Epidermal melanocyte (primary cell): Measurements from ENCODE around the gene PDSS1.

Experiments
- DNase-seq: peaks from one replicate; pipeline ENCODE4 v3.0.0; 2011; ENCODE audit warnings: low spot score; ENCODE audit not compliant: insufficient read length

Gene PDSS1

DNA sequence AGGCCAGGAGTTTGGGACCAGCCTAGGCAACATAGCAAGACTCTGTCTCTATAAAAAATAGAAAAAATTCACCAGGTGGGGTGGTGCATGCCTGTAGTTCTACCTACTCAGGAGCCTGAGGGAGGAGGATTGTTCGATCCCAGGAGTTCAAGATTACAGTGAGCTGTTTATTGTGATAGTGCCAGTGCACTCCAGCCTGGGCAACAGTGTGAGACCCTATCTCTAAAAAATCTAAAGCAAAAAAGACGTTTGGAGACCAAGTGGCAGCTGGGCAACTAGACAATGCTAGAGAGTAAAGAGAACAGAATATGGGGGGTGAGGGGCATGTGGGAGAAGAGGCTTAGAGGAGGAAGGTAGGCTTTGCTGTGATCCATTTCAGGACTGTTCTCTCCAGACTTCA lies 1.4 kb downstream of the PDSS1 start:
- DNase-seq = no peak

DNA sequence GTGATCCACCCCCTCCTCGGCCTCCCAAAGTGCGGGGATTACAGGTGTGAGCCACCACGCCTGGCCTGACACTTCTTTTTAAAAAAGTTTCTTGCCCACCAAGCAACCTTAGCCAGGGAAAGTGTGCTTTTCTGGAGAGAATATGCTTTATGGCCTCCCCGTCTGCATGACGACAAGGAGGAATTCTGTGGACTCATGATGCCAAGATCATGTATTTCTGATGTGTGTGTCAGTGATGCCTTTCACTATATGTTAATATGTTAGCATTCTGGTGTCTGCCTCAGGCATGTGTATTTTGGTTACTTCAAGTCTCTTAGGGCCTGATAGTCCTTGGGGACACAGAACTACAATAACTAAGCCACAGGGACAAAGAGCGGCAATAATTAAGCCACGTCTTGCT lies 2.1 kb downstream of the PDSS1 start:
- DNase-seq = no peak

DNA sequence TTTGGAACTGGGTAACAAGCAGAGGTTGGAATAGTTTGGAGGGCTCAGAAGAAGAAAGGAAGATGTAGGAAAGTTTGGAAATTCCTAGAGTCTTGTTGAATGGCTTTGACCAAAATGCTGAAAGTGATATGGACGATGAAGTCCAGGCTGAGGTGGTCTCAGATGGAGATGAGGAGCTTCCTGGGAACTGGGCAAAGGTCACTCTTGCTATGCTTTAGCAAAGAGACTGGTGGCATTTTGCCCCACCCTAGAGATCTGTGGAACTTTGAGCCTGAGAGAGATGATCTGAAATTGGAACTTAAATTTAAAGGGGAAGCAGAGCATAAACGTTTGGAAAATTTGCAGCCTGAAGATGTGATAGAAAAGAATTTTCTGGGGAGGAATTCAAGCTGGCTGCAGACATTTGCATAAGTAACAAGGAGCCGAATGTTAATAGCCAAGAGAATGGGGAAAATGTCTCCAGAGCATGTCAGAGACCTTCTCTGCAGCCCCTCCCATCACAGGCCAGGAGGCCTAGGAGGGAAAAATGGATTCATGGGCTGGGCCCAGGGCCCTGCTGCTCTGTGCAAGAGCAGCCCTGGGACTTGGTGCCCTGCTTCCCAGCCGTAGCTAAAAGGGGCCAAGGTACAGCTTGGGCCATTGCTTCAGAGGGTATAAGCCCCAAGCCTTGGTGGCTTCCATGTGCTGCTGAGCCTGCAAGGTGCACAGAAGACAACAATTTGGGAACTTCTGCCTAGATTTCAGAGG lies 3.6 kb downstream of the PDSS1 start:
- no peak for DNase-seq

DNA sequence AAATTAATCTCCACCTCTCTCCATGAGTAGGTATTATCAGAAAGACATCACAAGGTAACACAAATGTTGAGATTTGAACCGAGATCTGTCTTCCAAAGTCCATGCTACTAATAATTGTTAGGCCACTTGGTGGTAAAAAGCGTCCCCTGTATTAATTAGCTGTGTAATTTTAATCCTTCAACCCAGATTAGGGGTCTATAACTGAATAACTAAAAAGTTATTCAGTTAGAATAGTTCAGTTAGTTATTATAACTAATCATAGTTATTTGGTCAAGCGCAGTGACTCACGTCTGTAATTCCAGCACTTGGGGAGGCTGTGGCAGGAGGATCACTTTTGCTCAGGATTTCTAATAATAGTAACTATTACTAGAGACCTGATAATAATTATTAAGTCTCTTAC lies 5.6 kb downstream of the PDSS1 start:
- DNase-seq = no peak

DNA sequence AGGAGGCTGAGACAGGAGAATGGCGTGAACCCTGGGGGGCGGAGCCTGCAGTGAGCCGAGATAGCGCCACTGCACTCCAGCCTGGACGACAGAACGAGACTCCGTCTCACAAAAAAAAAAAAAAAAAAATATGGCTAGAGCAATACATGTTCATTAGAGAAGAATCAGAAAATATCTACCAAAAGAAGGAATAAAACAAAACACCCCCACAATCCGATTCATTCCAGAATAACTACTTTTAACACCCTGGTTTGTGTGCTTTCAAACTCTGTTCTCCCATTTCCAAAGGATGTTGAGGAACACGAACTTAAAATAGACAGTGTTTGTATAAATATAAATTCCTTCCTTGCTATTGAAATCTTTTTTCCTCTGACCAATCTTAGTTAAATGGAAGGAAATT lies 6.5 kb downstream of the PDSS1 start:
- DNase-seq = no peak

DNA sequence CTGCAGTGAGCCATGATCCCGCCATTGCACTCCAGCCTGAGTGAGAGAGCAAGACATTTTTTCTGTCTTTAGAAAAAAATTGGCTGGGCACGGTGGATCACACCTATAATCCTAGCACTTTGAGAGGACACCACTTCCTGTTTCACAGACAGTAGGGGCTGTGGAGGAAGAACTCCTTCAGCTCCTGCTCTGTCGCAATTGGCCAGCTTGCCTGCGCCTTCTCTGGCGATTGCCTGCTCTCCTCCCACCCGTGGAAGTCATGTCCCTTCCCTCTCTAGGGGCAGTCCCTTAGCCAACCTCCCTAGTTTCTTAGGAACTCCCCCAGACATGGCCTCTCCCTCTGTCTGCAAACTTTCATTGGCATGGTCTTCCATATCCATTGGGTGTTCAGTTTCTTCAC lies 8.7 kb downstream of the PDSS1 start:
- DNase-seq = no peak

DNA sequence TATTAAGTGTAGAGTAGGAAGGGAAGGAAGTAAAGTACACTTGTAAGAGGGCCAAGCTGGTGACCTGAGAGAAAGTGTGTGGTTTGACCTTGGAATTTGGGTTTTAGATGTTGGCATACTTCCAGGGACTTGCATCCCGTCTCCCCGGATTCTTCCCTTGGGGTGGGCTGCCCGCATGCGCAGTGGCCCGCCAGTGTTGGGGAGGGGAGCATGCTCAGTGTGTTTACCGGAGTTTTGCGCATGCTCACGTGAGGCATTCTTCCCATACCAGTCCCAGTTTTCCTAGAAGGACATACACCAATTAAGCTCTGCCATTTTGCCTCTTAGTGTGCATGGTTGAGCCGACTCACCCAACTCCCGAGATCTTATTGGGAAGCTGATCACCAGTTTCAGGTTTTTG lies 9.4 kb downstream of the PDSS1 start:
- DNase-seq = no peak

DNA sequence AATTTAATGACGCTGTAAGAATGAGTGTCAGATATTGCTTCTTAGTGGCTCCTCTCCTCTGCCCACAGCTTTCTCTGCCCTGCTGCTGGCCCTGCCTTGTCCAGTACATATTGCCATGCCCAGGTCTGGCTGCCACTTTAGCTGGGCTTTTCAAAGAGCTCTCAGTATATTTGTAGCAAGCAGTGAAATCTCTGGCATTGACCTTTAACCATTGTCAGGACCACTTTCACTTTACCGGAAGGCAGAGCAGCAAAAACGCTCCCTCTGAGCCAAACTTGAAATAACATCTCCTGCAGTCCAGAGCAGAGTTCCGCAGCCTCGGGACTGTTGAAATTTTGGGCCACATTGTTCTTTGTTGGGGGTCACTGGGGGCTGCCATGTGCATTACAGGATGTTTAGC lies 13.8 kb downstream of the PDSS1 start:
- DNase-seq = no peak

DNA sequence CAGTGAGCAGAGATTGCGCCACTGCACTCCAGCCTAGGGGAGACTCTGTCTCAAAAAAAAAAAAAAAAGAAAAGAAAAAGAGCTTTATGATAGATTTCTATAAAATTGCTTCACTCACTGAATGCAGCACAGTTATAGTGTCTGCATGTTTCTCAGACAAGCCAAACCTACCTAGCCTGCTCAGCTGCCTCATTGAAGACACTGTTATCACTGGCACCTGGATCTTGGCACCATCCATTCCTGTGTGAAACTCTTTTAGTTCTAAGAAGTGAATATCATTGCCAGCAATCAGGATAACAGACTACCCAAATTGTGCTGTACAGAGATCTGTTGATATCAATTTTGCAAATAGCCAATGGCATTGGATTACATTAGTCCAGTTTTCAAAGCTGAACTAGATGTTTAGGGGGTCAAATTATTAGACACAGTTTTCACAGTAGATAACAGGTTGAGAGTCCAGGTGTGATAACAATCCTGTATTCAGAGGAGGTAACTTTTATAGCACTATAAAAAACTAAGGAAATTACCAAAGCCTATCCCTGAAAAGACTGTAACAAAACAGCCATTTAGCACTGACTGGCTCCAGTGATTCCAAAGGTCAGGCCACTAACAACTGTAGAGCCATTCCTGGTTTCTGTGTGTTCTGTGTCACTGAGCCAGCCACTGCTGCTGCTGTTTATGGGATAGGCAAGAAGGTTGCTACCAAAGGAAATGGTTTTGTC lies 17.1 kb downstream of the PDSS1 start:
- DNase-seq = no peak

DNA sequence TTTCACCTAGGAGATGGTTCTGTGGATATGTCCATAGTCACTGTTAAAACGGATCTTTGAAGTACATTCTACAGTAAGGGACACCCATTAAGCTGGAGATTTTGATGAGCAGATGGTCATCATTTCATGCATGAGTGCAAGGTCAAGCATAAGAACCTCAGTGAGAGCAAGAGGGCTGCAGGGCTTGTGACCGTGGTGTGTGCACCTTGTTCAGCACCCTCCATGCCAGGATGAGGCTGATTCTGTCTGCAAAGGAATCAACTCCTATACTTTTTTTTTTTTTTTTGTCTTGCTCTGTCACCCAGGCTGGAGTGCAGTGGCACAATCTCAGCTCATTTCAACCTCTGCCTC lies 17.6 kb downstream of the PDSS1 start:
- DNase-seq = no peak

DNA sequence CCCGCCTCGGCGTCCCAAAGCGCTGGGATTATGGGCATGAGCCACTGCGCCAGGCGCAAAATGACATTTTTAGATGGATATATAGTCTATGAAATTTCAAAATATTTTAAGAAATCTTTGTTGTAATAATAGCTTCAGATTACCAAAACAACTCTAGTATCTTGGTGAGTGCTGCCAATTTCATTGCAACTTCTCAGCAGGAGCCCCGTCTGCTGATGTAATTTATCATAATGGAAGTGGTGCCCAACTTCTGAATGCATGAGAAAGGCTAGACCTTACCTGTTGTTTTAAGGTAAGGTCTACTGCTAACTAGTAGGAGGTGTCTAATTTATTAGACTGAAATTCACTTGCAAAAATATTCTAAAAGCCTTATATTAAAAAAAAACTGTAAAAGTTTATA lies 20.0 kb downstream of the PDSS1 start:
- DNase-seq = no peak

DNA sequence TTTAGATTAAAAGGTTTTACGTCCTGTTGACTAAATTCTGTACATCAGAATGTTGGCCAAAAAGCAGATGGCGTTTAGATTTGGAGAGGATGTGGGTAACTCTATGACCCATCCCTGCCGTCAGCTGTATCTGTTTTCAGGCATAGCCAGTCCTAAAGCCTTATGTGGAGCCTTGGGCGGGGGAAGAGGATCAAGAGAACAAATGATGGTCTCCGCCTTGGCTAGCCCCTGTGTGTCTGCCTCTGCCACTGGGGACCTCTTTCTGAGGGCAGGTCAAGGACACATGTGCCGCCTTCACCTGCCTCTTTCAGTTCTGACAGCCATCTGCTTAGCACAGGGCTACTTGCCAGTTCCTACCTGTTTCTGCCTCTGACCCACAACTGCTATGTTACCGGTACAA lies 24.1 kb downstream of the PDSS1 start:
- no peak for DNase-seq

DNA sequence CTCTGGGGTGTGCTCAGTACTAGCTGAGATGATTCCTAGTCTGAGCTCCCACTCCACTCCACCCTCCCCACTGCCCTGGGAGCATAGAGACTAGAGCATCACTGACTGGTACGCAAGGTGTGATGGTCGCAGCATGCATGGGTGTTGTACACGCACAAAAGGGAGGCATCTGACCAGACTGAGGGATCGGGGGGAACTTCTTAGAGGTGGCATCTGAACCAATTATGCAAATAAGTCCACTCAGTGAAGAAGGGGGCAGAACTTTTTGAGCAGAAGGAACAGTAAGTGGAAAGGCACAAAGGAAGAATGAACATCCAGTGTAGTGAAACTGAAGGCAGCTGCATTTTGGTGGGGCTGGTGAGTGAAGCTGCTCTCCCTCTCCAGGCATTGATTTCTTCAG lies 25.5 kb downstream of the PDSS1 start:
- DNase-seq = no peak

DNA sequence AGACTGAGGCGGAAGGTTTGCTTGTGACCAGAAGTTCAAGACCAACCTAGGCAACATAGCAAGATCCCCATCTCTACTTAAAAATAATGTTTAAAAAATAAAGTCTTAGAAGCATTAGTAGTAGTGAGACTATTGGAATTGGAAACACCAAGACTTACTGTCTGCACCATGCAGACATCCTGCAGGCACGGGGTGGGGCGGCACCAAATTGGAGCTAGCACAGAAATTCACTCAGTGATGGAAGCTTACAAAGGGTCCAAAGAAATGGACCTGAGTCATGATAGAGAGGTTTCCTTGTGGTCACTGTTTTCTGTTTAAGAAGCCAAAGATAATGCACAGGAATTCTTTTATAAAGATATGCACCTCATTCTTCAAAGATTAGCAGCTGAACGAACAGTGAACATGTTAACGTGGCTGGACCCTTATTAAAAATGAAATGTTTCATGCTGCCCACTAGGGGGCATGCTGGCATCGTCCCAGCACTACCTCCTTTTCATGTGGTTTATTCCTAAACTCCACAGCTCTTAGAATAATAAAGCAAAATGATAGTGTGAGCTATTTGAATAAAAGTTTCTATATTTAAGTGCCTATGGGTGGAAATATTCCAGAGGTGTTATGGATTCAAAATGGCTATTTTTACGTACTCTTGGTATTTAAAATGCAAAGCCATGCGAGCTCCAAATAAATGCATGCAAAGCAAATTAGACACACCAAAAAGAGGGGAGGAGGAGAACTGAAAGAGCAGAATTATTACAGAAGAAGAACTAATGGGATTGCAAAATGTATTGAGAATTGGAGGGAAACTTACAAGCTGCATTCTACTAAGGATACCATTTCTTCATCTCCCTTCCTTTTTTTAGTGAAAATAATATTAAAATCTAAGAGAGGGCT lies 28.6 kb downstream of the PDSS1 start:
- DNase-seq = peak; percentile 53

DNA sequence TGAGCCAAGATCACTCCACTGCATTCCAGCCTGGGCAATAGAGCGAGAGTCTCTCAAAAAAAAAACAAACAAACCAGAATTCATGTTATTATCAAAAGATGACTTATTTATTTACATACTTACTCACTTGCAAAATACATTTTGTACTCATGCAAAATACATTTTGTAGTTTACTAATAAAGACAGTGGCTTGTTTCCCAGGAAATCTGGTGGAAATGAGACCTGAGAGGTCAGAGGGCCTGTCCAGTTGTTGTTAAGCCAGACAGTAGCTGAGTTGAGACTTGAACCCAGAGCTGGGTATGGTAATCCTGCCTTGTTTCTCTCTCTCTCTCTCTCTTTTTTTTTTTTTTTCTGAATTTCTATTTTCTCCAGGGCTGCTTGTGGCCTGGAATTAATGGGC lies 29.5 kb downstream of the PDSS1 start:
- DNase-seq = no peak

DNA sequence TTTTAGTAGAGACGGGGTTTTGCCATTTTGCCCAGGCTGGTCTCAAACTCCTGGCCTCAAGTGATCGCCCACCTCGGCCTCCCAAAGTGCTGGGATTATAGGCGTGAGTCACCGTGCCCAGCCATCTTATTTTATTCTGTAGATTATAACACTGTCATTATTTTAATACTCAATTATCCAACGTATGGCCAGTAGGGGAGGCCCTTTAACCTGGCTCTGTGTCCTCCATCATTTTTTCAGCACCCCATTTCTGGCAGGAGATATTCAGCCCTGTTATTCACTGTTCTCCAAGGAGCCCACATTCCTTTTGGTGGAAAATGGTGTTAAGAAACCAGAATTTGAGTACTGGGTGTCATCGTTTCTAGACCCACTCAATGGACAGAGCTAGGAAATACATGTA lies 31.5 kb downstream of the PDSS1 start:
- no peak for DNase-seq

DNA sequence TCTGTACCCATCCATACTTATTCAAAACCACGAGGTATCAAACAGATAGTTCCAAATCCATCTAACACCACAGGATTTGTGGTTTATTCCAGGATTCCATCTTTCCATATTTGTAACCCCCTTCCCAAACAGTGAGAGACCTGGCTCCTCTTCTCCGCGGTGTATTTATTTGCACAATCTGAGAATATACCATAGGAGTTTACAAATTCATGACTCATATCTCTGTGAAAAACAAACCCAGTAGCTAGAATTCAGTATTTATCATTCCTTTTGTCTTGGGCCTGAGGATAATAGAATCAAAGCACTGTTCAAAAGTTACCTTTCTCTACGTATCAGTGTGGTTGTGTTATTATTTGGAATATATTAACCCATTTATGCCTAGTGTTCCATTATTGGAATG lies 31.9 kb downstream of the PDSS1 start:
- DNase-seq = no peak

DNA sequence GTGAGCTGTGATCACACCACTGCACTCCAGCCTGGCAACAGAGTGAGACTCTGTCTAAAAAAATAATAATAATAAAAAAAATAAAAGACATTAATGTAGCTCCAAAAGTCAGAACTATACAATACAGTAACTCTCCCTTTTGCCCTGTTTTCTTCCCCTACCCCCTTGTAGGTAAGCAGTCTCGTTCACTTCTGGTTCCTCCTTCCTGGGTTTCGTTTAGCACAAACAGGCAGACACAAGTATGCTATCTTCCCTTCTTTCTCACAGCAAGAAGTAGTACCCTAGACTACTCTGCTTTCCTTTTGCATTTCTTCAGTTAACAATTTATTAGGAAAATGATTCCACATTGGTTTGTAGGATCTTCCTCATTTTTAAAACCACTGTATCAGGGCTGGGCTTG lies 33.1 kb downstream of the PDSS1 start:
- no peak for DNase-seq

DNA sequence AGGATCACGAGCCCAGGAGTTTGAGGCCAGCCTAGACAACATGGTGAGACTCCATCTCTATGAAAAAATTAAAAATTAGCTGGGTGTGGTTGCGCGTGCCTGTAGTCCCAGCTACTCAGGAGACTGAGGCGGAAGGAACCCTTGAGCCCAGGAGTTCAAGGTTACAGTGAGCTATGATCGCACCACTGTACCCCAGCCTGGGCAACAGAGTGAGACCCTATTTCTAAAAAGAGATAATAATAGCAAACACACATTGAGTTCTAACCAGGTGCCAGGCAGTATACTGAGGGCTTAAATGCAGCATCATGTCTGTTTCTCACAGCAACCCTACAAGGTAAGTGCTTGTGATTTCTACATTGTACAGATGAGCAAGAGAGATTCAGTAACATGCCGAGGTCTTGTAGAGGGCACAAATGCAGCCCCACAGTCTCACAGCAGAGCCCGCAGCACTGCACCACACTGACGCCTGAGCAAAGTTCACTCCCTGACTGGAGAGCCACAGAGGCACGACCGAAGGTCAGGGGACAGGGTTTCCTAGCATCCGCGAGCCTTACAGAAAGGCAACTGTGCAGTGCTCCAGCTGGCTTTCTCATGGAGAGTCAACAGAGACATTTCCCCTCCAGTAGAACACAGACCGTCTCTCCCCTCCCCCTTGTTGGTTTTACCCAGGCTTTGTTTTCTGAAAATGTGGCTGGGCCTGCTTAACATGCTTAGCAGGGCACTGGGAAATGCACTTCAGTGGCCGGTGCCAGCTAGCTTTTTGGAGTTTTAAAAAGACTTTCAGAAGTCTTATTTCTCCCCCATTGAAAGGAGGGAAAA lies 36.5 kb downstream of the PDSS1 start:
- DNase-seq = no peak

DNA sequence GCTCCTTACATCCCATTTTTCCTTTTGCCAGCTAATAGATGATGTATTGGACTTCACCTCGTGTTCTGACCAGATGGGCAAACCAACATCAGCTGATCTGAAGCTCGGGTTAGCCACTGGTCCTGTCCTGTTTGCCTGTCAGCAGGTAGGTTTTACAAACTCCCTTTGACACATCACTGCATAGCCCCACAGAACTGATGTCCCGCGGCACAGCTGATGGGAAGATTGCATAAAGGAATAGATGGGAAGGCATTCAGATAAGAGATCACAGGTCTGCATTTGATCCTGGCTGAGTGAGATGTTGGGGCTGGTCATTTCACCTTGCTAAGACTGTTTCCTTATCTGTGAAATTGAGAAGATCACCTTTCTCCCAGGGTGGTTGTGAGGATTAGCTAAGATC lies 37.9 kb downstream of the PDSS1 start:
- no peak for DNase-seq

DNA sequence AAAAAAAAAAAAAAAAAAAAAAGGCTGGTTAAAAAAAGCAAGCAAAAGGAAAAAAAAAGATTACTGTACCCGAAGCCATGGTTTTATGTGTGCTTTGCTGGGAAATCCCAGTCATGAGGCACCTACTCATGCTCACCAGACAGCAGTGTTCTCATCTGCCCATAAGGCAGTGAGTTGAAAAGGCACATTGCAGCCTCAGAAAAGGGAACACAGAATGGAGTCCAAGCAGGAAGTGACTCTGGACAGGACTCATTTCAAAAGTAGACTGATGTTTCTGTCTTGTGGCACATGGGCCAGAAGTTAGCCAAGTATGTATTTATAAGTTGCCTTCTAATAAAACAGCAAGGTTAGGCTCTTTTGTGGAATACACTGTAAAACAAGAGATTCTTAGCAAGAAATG lies 40.2 kb downstream of the PDSS1 start:
- DNase-seq = peak; percentile 50
